ENCODE data around the gene MUC22.

DNA sequence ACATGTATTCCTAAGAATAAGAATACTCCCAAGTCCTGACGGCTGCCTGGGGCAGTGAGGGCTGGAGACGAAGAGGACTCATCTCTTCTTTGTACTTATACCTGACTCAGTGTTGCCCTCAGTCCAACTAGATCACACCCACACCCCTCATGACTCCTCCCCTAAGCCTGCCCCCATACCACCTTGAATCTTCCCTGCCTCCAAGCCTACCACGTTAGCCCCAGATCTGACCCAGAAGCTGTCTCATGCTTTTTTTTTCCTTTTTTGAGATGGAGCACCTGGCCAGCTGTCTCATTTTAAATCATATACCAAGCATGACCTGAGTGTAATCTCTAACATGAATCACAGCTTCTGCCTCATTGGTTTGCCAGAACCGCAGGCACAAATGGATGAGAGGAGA is 45.2 kb downstream of the MUC22 start:
- TF ChIP-seq POLR2A (IDR thresholded peaks at IDR 0.05; ENCODE audit: extremely low read depth, insufficient read length), result no peak
- TF ChIP-seq, protein P1, sequence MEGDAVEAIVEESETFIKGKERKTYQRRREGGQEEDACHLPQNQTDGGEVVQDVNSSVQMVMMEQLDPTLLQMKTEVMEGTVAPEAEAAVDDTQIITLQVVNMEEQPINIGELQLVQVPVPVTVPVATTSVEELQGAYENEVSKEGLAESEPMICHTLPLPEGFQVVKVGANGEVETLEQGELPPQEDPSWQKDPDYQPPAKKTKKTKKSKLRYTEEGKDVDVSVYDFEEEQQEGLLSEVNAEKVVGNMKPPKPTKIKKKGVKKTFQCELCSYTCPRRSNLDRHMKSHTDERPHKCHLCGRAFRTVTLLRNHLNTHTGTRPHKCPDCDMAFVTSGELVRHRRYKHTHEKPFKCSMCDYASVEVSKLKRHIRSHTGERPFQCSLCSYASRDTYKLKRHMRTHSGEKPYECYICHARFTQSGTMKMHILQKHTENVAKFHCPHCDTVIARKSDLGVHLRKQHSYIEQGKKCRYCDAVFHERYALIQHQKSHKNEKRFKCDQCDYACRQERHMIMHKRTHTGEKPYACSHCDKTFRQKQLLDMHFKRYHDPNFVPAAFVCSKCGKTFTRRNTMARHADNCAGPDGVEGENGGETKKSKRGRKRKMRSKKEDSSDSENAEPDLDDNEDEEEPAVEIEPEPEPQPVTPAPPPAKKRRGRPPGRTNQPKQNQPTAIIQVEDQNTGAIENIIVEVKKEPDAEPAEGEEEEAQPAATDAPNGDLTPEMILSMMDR (IDR thresholded peaks at IDR 0.05; ENCODE audit: low read depth, low read length), result no peak

Data from NB4 (cell line).